ENCODE results near the gene STPG3.

- TF ChIP-seq, protein P1, sequence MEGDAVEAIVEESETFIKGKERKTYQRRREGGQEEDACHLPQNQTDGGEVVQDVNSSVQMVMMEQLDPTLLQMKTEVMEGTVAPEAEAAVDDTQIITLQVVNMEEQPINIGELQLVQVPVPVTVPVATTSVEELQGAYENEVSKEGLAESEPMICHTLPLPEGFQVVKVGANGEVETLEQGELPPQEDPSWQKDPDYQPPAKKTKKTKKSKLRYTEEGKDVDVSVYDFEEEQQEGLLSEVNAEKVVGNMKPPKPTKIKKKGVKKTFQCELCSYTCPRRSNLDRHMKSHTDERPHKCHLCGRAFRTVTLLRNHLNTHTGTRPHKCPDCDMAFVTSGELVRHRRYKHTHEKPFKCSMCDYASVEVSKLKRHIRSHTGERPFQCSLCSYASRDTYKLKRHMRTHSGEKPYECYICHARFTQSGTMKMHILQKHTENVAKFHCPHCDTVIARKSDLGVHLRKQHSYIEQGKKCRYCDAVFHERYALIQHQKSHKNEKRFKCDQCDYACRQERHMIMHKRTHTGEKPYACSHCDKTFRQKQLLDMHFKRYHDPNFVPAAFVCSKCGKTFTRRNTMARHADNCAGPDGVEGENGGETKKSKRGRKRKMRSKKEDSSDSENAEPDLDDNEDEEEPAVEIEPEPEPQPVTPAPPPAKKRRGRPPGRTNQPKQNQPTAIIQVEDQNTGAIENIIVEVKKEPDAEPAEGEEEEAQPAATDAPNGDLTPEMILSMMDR (conservative IDR thresholded peaks at IDR 0.05; ENCODE audit: low read depth in 2 of 2), result no peak
- TF ChIP-seq POLR2AphosphoS5 (IDR thresholded peaks at IDR 0.05; ENCODE audit: low read depth) (no peak), EZH2 (IDR thresholded peaks at IDR 0.05; ENCODE audit: low read depth, unreplicated experiment) (no peak)
Measured at GRCh38 chr9:137231372-137232039, 19.6 kb upstream of the STPG3 start.

Data from GM23338 (cell line).